A549 (cell line): Measurements from ENCODE around the gene NSUN6. TPM values are rescaled to one million over a fixed set of nuclear protein-coding genes. Genes with fewer than 3 reads are reported as not detected.
"Not testable (repeated sequence)": the region's sequence is repeated elsewhere in the genome, so short reads cannot be mapped to it uniquely, and the experiment has no call there.

ENCODE experiments used
- ATAC-seq, 2 experiments: fragments of 200-7000 bp in 1 of 2; fragments of >200 bp in 1 of 2; cut with Nextera tagmentation in 1 of 2; cut with Tn5 transposase in 1 of 2; 3 replicates each; pipeline versions ENCODE4 v1.8.0 to v1.9.1; 2018 to 2020; ENCODE audit warnings: mild to moderate bottlenecking in 1 of 2, moderate library complexity in 1 of 2
- CTCF ChIA-PET: fragments of 300-600 bp; sonication (Branson Sonifier 250); formaldehyde crosslinking; extraction: SDS; loops from one replicate; lab custom pipeline; 2021; ENCODE audit warnings: antibody characterized with exemption, inconsistent platforms; lab: Yijun Ruan, JAX
- POLR2A ChIA-PET: fragments of 350-600 bp; formaldehyde crosslinking; extraction: SDS; loops from one replicate; lab custom pipeline; 2021; ENCODE audit warnings: antibody characterized with exemption, inconsistent platforms; lab: Yijun Ruan, JAX
- DNase-seq, 2 experiments: peaks; one replicate each; pipeline versions ENCODE4 v3.0.0 to v3.0.0-alpha.2; 2011 to 2016; ENCODE audit warnings: low read depth in 1 of 2, low spot score in 1 of 2
- FAIRE-seq: peaks from 2 replicates; lab custom pipeline; 2011; peaks lifted over from hg19 to GRCh38; lab: Jason Lieb, UNC
- H3K27ac ChIP-seq, 2 experiments: fragments of >200 bp; sonication (Bioruptor Twin); formaldehyde crosslinking; 3 replicates each; pipeline ENCODE4 v1.5.1; 2016 to 2017
- H3K4me1 ChIP-seq: fragments of >200 bp; sonication (Bioruptor Twin); formaldehyde crosslinking; 3 replicates; pipeline ENCODE4 v1.6.1; 2016
- H3K4me2 ChIP-seq: fragments of >200 bp; sonication (Bioruptor Twin); formaldehyde crosslinking; 3 replicates; pipeline ENCODE4 v1.6.1; 2016
- H3K4me3 ChIP-seq: fragments of >200 bp; sonication (Bioruptor Twin); formaldehyde crosslinking; 3 replicates; pipeline ENCODE4 v1.5.1; 2016
- H3K9me3 ChIP-seq: fragments of >200 bp; sonication (Bioruptor Twin); formaldehyde crosslinking; 3 replicates; pipeline ENCODE4 v1.6.1; 2016
- ATOH8 ChIP-seq: fragments of 250-450 bp; sonication (Bioruptor Pico); IDR thresholded peaks from 2 replicates; pipeline ENCODE4 v1.5.0; 2020; ENCODE audit warnings: low read depth, mild to moderate bottlenecking, moderate library complexity
- CBX2 ChIP-seq: fragments of 200-600 bp; sonication (generic); IDR thresholded peaks from 2 replicates; pipeline ENCODE4 v1.6.1; 2016; ENCODE audit warnings: low read depth, mild to moderate bottlenecking, borderline replicate concordance
- E2F6 ChIP-seq: IDR thresholded peaks from 2 replicates; pipeline ENCODE4 v1.6.1; 2012; ENCODE audit warnings: low read depth, borderline replicate concordance
- FOSB ChIP-seq: fragments of 250-450 bp; sonication (Bioruptor Pico); IDR thresholded peaks from 2 replicates; pipeline ENCODE4 v1.5.0; 2020; ENCODE audit warnings: mild to moderate bottlenecking, moderate library complexity
- HDAC2 ChIP-seq: fragments of 200-600 bp; sonication (generic); IDR thresholded peaks from 2 replicates; pipeline ENCODE4 v1.6.1; 2016
- HOXB5 ChIP-seq: fragments of 250-450 bp; sonication (Bioruptor Pico); IDR thresholded peaks from 2 replicates; pipeline ENCODE4 v1.5.0; 2020; ENCODE audit warnings: mild to moderate bottlenecking, moderate library complexity
- JUN ChIP-seq, 2 experiments: fragments of >200 bp; sonication (Bioruptor Twin); formaldehyde crosslinking; IDR thresholded peaks; 2 replicates in 1 of 2; 3 replicates in 1 of 2; pipeline ENCODE4 v1.6.1; 2016 to 2017
- KDM5A ChIP-seq: fragments of 200-600 bp; sonication (generic); IDR thresholded peaks from 2 replicates; pipeline ENCODE4 v1.6.1; 2016; ENCODE audit warnings: antibody characterized with exemption, mild to moderate bottlenecking
- MAFK ChIP-seq: fragments of 450-650 bp; IDR thresholded peaks from 2 replicates; pipeline ENCODE4 v1.6.1; 2014; ENCODE audit not compliant: partially characterized antibody
- PHF8 ChIP-seq: fragments of 200-600 bp; sonication (generic); IDR thresholded peaks from 2 replicates; pipeline ENCODE4 v1.6.1; 2016; ENCODE audit warnings: low read depth, mild to moderate bottlenecking, antibody characterized with exemption, moderate library complexity, borderline replicate concordance
- RAD21 ChIP-seq, 2 experiments: fragments of >200 bp in 1 of 2; sonication (Bioruptor Twin) in 1 of 2; formaldehyde crosslinking in 1 of 2; IDR thresholded peaks in 1 of 2; conservative IDR thresholded peaks in 1 of 2; 2 replicates in 1 of 2; 3 replicates in 1 of 2; pipeline ENCODE4 v1.6.1; 2012 to 2018; ENCODE audit warnings: inconsistent platforms in 1 of 2
- RARB ChIP-seq: fragments of 250-450 bp; sonication (Bioruptor Pico); IDR thresholded peaks from 2 replicates; pipeline ENCODE4 v1.8.0; 2021; ENCODE audit warnings: mild to moderate bottlenecking, moderate library complexity
- SMC3 ChIP-seq: fragments of >200 bp; sonication (Bioruptor Twin); formaldehyde crosslinking; IDR thresholded peaks from 3 replicates; pipeline ENCODE4 v1.6.1; 2018; ENCODE audit warnings: inconsistent platforms
- ZC3H11A ChIP-seq: fragments of 450-650 bp; IDR thresholded peaks from 2 replicates; pipeline ENCODE4 v1.6.1; 2014; ENCODE audit warnings: antibody characterized with exemption, mild to moderate bottlenecking
- ZNF302 ChIP-seq: fragments of 250-450 bp; sonication (Bioruptor Pico); IDR thresholded peaks from 2 replicates; pipeline ENCODE4 v1.9.0; 2021; ENCODE audit warnings: inconsistent platforms, mild to moderate bottlenecking, moderate library complexity
- WGBS: methylation state at CpG from one replicate; pipeline ENCODE4 v1.1.6; 2017; ENCODE audit errors: missing lambda C conversion rate; 5-methylcytosine and 5-hydroxymethylcytosine counted together
- polyA plus RNA-seq, 4 experiments: library from polyadenylated mRNA; depleted of rRNA in 3 of 4; stranded (reverse); fragments of >200 nt; fragmentation: RNase III in 1 of 4; extraction: RNeasy Plus Mini Kit Qiagen cat#74134 plus additional on column Dnase treatment in 1 of 4; gene quantifications; 2 replicates in 3 of 4; 3 replicates in 1 of 4; pipeline ENCODE4 v1.2.3, GENCODE V29; 2011 to 2017
- TF ChIP-seq, protein P1 (sequence below): fragments of 200-600 bp; sonication (generic); IDR thresholded peaks from 2 replicates; pipeline ENCODE4 v1.6.1; 2016; ENCODE audit warnings: antibody characterized with exemption, mild to moderate bottlenecking, moderate library complexity
- TF ChIP-seq, protein P2 (sequence below): IDR thresholded peaks from 2 replicates; pipeline ENCODE4 v1.6.1; 2012
- TF ChIP-seq, protein P3 (sequence below): fragments of 150-350 bp; IDR thresholded peaks from 2 replicates; pipeline ENCODE4 v1.6.1; 2014; ENCODE audit warnings: low read depth, mild to moderate bottlenecking, low read length
- TF ChIP-seq, protein P4 (sequence below): fragments of 250-450 bp; sonication (Bioruptor Pico); IDR thresholded peaks from 2 replicates; pipeline ENCODE4 v1.5.0; 2021; ENCODE audit warnings: mild to moderate bottlenecking, moderate library complexity, borderline replicate concordance

The NSUN6 gene
- polyA plus RNA-seq, 2 of the 4 experiments (the other 2 are of a cell fraction) = 6.5 to 14.7 TPM

GRCh38 chr10:18635995-18636394, 15.4 kb downstream of the NSUN6 start:
- DNase-seq (no peak), FAIRE-seq (no peak), ATAC-seq (no peak)
- ChIA-PET POLR2A (no interaction called here), CTCF (interaction anchor here (1.0 to 1.1 kb wide), 2 partner anchors 8 to 13 kb away, joined by 4 read pairs; no protein-coding TSS in a partner anchor)
- H3K4me2 ChIP-seq = no peak overlapping the region
- no peak overlapping the region for H3K4me3 ChIP-seq
- peaks cover 11% of the 10 kb centered on the region; the same call in 1 of the 3 replicates for H3K4me1 ChIP-seq
- H3K9me3 ChIP-seq = no peaks in the 10 kb centered on the region
- no peak overlapping the region for H3K27ac ChIP-seq
- TF ChIP-seq, protein P1, sequence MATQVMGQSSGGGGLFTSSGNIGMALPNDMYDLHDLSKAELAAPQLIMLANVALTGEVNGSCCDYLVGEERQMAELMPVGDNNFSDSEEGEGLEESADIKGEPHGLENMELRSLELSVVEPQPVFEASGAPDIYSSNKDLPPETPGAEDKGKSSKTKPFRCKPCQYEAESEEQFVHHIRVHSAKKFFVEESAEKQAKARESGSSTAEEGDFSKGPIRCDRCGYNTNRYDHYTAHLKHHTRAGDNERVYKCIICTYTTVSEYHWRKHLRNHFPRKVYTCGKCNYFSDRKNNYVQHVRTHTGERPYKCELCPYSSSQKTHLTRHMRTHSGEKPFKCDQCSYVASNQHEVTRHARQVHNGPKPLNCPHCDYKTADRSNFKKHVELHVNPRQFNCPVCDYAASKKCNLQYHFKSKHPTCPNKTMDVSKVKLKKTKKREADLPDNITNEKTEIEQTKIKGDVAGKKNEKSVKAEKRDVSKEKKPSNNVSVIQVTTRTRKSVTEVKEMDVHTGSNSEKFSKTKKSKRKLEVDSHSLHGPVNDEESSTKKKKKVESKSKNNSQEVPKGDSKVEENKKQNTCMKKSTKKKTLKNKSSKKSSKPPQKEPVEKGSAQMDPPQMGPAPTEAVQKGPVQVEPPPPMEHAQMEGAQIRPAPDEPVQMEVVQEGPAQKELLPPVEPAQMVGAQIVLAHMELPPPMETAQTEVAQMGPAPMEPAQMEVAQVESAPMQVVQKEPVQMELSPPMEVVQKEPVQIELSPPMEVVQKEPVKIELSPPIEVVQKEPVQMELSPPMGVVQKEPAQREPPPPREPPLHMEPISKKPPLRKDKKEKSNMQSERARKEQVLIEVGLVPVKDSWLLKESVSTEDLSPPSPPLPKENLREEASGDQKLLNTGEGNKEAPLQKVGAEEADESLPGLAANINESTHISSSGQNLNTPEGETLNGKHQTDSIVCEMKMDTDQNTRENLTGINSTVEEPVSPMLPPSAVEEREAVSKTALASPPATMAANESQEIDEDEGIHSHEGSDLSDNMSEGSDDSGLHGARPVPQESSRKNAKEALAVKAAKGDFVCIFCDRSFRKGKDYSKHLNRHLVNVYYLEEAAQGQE = no peak
- TF ChIP-seq CBX2 (no peak), RARB (CRISPR knock-in tag) (no peak), HOXB5 (CRISPR knock-in tag) (no peak), ATOH8 (no peak), HDAC2 (no peak), E2F6 (no peak), KDM5A (no peak)
- 94% methylated on average over 4 of the region's 4 CpGs for WGBS

- POLR2A ChIA-PET, DNase-seq, CTCF ChIA-PET, H3K27ac ChIP-seq, ATAC-seq, H3K4me1 ChIP-seq, H3K4me3 ChIP-seq, FAIRE-seq, H3K4me2 ChIP-seq, H3K9me3 ChIP-seq: not testable (repeated sequence)
- WGBS = 89% methylated on average over 3 of the region's 3 CpGs
These were observed 18.9 kb downstream of the NSUN6 start for GRCh38 chr10:18632500-18632899.

- DNase-seq (peak in 1 of 2 experiments; percentile 86), ATAC-seq (peak; percentile 71 to 87; a peak in 3 of 6 replicates)
- peak; percentile 44; the same call in 1 of the 2 replicates for TF ChIP-seq PHF8
- peak; percentile 68 for TF ChIP-seq MAFK
- 0 out of 5 replicates have a peak, but pooled peaks of 1 of the 2 experiments have one; percentile 30 for TF ChIP-seq JUN (IDR thresholded peaks at IDR 0.05)
- Histone ChIP-seq H3K4me2 (peak overlapping the region; percentile 93), H3K27ac (peak overlapping the region; percentile 86 to 89), H3K4me3 (peak overlapping the region; percentile 54), H3K4me1 (peaks cover 15% of the 10 kb centered on the region)
- POLR2A ChIA-PET = interaction anchor here (1.2 kb wide), 1 partner anchor 17 kb away, joined by 3 read pairs; no protein-coding TSS in a partner anchor
- H3K9me3 ChIP-seq, FAIRE-seq: not testable (repeated sequence)
- CTCF ChIA-PET = interaction anchor here (0.8 kb wide), 1 partner anchor 9 kb away, joined by 4 read pairs; no protein-coding TSS in a partner anchor
- 3% methylated on average over 25 of the region's 25 CpGs for WGBS
These were observed 23.9 kb downstream of the NSUN6 start for GRCh38 chr10:18627452-18628018.

DNA sequence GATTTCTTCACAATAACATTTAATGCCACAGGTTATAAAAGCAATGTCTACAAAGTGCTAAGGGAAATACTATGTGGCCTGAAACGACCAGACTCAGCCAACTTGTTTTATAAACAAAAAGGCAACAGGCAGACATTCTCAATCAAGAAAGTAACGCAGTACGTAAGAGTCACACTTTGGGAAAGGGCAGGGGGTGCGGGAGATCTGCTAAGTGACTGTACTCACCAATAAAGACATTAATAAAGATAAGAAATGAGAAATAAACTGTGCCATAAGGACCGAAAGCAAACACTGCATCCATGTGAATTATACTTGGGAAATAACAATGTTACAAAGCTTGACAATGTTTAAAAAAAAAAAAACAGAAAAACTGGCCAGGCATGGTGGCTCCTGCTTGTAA, 25.5 kb downstream of the NSUN6 start:
- H3K4me3 ChIP-seq = no peak overlapping the region
- ATAC-seq = no peak
- no peak for DNase-seq
- no peak for FAIRE-seq
- no peaks in the 10 kb centered on the region for H3K9me3 ChIP-seq
- H3K27ac ChIP-seq = 0 out of 6 replicates have a peak overlapping the region, but pooled peaks of 1 of the 2 experiments have one; percentile 86
- no peak overlapping the region for H3K4me2 ChIP-seq
- POLR2A ChIA-PET = no interaction called here
- peaks cover 22% of the 10 kb centered on the region for H3K4me1 ChIP-seq
- 85% methylated on average over 5 of the region's 5 CpGs for WGBS
- CTCF ChIA-PET = interaction anchor here (1.0 kb wide), 1 partner anchor 29 kb away, joined by 3 read pairs; no protein-coding TSS in a partner anchor
- TF ChIP-seq CBX2 = no peak
- TF ChIP-seq FOSB (CRISPR knock-in tag) = no peak
- no peak for TF ChIP-seq SMC3
- no peak for TF ChIP-seq ZC3H11A
- TF ChIP-seq, protein P2, sequence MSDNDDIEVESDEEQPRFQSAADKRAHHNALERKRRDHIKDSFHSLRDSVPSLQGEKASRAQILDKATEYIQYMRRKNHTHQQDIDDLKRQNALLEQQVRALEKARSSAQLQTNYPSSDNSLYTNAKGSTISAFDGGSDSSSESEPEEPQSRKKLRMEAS = no peak
- TF ChIP-seq, protein P3, sequence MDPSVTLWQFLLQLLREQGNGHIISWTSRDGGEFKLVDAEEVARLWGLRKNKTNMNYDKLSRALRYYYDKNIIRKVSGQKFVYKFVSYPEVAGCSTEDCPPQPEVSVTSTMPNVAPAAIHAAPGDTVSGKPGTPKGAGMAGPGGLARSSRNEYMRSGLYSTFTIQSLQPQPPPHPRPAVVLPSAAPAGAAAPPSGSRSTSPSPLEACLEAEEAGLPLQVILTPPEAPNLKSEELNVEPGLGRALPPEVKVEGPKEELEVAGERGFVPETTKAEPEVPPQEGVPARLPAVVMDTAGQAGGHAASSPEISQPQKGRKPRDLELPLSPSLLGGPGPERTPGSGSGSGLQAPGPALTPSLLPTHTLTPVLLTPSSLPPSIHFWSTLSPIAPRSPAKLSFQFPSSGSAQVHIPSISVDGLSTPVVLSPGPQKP = no peak
- TF ChIP-seq, protein P4, sequence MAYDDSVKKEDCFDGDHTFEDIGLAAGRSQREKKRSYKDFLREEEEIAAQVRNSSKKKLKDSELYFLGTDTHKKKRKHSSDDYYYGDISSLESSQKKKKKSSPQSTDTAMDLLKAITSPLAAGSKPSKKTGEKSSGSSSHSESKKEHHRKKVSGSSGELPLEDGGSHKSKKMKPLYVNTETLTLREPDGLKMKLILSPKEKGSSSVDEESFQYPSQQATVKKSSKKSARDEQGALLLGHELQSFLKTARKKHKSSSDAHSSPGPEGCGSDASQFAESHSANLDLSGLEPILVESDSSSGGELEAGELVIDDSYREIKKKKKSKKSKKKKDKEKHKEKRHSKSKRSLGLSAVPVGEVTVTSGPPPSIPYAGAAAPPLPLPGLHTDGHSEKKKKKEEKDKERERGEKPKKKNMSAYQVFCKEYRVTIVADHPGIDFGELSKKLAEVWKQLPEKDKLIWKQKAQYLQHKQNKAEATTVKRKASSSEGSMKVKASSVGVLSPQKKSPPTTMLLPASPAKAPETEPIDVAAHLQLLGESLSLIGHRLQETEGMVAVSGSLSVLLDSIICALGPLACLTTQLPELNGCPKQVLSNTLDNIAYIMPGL = no peak
- no peak for TF ChIP-seq HOXB5 (CRISPR knock-in tag)
- TF ChIP-seq RAD21 (conservative IDR thresholded peaks at IDR 0.05 in 1 of 2, IDR thresholded peaks at IDR 0.05 in 1 of 2) = no peak
- TF ChIP-seq ZNF302 (CRISPR knock-in tag) = no peak
